NCI-H1105 (cell line): ENCODE results near the gene DRGX.

Source experiments
- DNase-seq: peaks from one replicate; lab custom pipeline; 2025; lab: John Stamatoyannopoulos, UW

Gene DRGX

GRCh38 chr10:49338604-49339003, 57.3 kb downstream of the DRGX start:
- DNase-seq: no peak

GRCh38 chr10:49335364-49335972, 60.4 kb downstream of the DRGX start:
- DNase-seq: no peak

- DNase-seq: no peak
Observed at GRCh38 chr10:49334964-49335363, 60.9 kb downstream of the DRGX start.

- DNase-seq: no peak
Observed at GRCh38 chr10:49333192-49333591, 62.7 kb downstream of the DRGX start.

GRCh38 chr10:49332768-49333167, 63.1 kb downstream of the DRGX start:
- no peak for DNase-seq

- DNase-seq: no peak
Observed at GRCh38 chr10:49332333-49332732, 63.6 kb downstream of the DRGX start.

GRCh38 chr10:49331431-49331830, 64.5 kb downstream of the DRGX start:
- no peak for DNase-seq

GRCh38 chr10:49330127-49330665, 65.7 kb downstream of the DRGX start:
- no peak for DNase-seq

GRCh38 chr10:49329146-49329505, 66.8 kb downstream of the DRGX start:
- no peak for DNase-seq

- DNase-seq: no peak
Observed at GRCh38 chr10:49328401-49329145, 67.3 kb downstream of the DRGX start.

GRCh38 chr10:49327036-49327813, 68.7 kb downstream of the DRGX start:
- DNase-seq: no peak

- no peak for DNase-seq
Observed at GRCh38 chr10:49325916-49326783, 69.7 kb downstream of the DRGX start.

GRCh38 chr10:49325131-49325915, 70.6 kb downstream of the DRGX start:
- DNase-seq: no peak

GRCh38 chr10:49324711-49325110, 71.2 kb downstream of the DRGX start:
- DNase-seq: no peak

- DNase-seq: no peak
Observed at GRCh38 chr10:49323896-49324270, 72.0 kb downstream of the DRGX start.

- DNase-seq: no peak
Observed at GRCh38 chr10:49323171-49323895, 72.6 kb downstream of the DRGX start.

GRCh38 chr10:49322371-49323170, 73.3 kb downstream of the DRGX start:
- DNase-seq: no peak

GRCh38 chr10:49321021-49321420, 74.9 kb downstream of the DRGX start:
- DNase-seq: no peak

- DNase-seq: no peak
Observed at GRCh38 chr10:49320191-49320590, 75.7 kb downstream of the DRGX start.

- DNase-seq: no peak
Observed at GRCh38 chr10:49319206-49319605, 76.7 kb downstream of the DRGX start.
